Right ventricle myocardium inferior (tissue), 1 donor: Measurements from ENCODE around the gene C1orf159. TPM values are rescaled to one million over a fixed set of nuclear protein-coding genes. Genes with fewer than 3 reads are reported as not detected.
"Not testable (repeated sequence)": the region's sequence is repeated elsewhere in the genome, so short reads cannot be mapped to it uniquely, and the experiment has no call there.

Source experiments
- ATAC-seq: fragments of 200-7000 bp; cut with Tn5 transposase; one replicate; pipeline ENCODE4 v1.9.1; 2020; ENCODE audit warnings: mild to moderate bottlenecking, moderate library complexity
- DNase-seq: peaks from one replicate; pipeline ENCODE4 v3.0.0; 2021; ENCODE audit errors: missing footprints
- intact Hi-C: fragments of 100-400 bp; cut with DNase I; formaldehyde crosslinking; loops from one replicate; pipeline ENCODE4 v1.11.0; 2022
- total RNA-seq: library from RNA; stranded (reverse); fragmentation: NEBNext Ultra II Directional; extraction: Animal tissue kit (Norgen Biotek cat#: 25700); gene quantifications from one replicate; pipeline ENCODE4 v1.2.1, GENCODE V29; 2021
- donor health status: DM: no; HTN: yes; CAD: no; lungs with severe emphysema.

C1orf159 gene
- total RNA-seq, 1 donor from 2014 or later = 2.9 TPM

- intact Hi-C loops, ATAC-seq, DNase-seq: not testable (repeated sequence)
These were observed 36.5 kb upstream of the C1orf159 start for GRCh38 chr1:1152431-1152830.

GRCh38 chr1:1151306-1151705 lies 35.4 kb upstream of the C1orf159 start:
- ATAC-seq (no peak), DNase-seq (no peak)
- intact Hi-C loops = no loop called here

- no peak for ATAC-seq
- no peak for DNase-seq
- intact Hi-C loops = no loop called here
These were observed 34.2 kb upstream of the C1orf159 start for GRCh38 chr1:1150100-1150499.

DNA sequence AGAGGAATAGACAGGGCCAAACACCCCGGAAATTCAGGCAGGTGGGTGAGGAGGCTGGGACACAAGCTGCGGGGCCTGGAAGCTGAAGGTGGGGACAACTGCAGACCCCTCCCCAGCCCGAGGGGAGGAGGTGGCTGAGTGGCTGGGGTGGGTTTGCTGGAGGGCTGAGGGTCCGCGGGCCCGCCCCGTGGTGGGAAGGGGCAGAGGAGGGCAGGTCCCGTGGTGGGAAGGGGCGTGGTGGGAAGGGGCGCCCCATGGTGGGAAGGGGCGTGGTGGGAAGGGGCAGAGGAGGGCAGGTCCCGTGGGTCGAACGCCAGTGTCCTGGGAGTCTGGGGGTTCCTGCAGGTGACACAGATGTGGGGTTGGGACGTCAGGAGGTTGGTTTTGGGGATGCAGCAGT lies 33.5 kb upstream of the C1orf159 start:
- DNase-seq = no peak
- ATAC-seq = no peak
- intact Hi-C loops = no loop called here

DNA sequence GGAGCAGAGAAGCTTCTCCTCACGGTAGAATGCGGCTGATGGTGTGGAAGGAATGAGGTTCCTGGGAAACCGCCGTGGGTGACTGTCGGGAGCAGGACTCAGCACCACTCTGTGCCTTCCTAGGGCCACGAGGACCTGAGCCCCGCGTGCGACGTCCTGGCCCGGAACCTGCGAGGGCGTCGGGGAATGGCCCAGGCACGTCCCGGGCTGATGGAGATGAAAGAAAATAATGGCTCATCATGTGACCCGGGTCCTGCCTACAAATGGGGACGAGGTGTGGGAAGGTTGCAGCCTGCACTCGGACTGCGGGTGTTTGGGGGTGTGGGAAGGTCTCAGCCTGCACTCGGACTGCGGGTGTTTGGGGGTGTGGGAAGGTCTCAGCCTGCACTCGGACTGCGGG lies 32.7 kb upstream of the C1orf159 start:
- intact Hi-C loops = no loop called here
- no peak for DNase-seq
- ATAC-seq = no peak

GRCh38 chr1:1148061-1148460 lies 32.2 kb upstream of the C1orf159 start:
- no peak for DNase-seq
- ATAC-seq = no peak
- intact Hi-C loops = no loop called here

DNA sequence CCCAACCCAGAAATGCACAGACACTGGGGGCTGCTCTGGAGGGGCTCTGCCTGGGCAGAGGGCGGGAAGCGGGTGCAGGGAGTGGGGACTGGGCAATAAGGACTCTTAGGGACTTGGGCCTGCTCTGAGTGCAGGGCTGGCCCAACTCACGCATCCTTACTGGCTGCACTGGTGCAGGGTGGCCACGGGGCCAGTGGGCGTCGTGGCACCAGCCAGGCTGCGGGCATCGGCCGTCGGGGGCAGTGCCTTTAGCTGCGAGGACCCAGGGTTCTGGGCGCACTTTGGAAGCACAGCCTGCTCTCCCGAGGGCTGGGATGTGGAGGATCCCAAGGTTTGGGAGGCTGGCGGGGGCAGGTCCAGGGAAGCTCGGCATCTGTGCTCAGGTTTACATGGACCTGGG lies 30.7 kb upstream of the C1orf159 start:
- intact Hi-C loops = no loop called here
- no peak for ATAC-seq
- no peak for DNase-seq

DNA sequence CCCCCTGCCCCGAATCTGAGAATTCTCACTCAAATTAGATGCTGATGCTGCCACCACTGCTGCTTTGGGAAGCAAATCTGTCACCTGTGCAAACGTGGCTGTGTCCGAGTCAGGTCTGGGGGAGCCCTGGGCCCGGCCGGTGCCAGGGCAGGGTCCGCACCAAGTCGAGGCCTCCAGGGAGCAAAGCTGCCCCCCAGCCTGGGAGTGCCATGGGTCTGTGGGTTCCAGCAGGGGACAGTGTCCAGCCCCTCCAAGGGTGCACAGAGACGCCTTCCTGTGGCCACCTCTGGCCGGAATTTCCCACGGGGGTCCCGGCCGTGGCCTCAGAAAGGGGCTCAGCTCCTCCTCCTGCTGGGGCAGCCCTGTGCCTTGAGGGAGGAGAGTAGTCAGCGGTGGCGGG lies 30.1 kb upstream of the C1orf159 start:
- intact Hi-C loops = no loop called here
- ATAC-seq (no peak), DNase-seq (no peak)

- intact Hi-C loops = no loop called here
- ATAC-seq (no peak), DNase-seq (no peak)
These were observed 29.6 kb upstream of the C1orf159 start for GRCh38 chr1:1145547-1145914.

GRCh38 chr1:1144843-1145546 lies 29.1 kb upstream of the C1orf159 start:
- DNase-seq (no peak), ATAC-seq (no peak)
- intact Hi-C loops = no loop called here

DNA sequence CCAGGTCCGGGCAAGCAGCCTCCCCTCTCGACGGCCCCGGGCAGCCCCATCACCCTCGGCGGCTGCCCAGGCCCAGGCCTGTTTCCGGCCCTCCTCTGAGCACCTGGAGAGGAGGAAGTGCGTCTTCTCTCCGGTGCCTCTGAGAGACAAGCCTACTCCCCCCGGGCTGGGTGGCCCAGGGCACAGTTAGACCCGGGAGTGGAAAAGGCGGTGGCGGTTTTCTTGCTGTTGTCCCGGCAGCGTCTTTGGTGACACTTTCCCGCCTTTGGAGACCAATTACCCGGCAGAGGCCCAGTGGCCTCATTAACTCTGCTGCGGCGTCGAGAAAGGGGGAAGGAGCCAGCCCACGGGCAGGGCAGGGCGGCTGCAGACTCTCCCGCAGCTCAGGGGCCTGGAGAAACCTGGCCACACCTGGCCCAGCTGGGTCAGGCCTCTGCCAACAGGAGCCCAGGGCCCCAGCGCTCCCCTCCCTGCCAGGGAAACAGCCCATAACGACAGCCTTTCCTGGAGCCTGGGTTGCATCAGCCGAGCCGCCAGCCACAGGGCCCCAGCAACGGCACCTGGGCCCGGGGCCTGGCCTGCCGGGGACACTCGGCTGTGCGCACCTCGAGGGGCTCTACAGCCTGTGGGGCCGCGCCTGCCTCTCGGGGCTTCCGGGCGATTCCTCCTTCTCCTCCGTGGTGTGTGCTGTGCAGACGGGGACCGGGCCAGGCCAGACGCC lies 28.4 kb upstream of the C1orf159 start:
- ATAC-seq (no peak), DNase-seq (no peak)
- intact Hi-C loops = no loop called here

GRCh38 chr1:1143636-1144035 lies 27.7 kb upstream of the C1orf159 start:
- intact Hi-C loops = no loop called here
- DNase-seq (no peak), ATAC-seq (no peak)

- no peak for DNase-seq
- intact Hi-C loops = no loop called here
- ATAC-seq = no peak
These were observed 27.0 kb upstream of the C1orf159 start for GRCh38 chr1:1142844-1143243.

DNA sequence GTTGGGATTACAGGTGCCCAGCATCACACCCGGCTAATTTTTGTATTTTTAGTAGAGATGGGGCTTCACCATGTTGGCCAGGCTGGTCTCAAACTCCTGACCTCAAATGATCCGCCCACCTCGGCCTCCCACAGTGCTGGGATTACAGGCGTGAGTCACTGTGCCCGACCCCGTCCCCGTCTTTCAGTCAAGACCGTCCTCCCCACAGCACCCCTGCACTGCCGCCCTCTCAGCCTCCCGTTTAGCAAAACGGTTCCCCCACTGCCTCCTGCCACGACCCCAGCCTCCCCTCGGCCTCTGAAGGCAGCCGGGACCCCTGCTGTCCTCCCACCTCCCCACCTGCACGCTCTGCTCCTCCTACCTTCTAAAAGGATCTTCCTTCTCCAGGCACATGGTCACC lies 26.5 kb upstream of the C1orf159 start:
- ATAC-seq, intact Hi-C loops, DNase-seq: not testable (repeated sequence)

DNA sequence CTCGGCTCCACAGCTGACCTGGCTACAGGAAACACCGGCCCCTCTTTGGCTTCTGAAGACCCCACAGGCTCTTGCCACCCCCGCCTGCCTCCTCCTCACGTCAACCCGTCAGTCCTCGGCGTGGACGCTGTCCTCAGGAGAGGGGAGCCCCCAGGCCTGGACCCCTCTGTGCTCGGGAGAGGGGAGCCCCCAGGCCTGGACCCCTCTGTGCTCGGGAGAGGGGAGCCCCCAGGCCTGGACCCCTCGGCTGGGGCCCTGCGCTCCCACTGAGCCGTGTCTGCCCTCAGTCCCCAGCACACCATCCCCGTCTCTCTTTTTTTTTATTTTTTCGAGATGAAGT lies 26.0 kb upstream of the C1orf159 start:
- no peak for DNase-seq
- intact Hi-C loops = no loop called here
- no peak for ATAC-seq

GRCh38 chr1:1141244-1141910 lies 25.5 kb upstream of the C1orf159 start:
- DNase-seq (no peak), ATAC-seq (no peak)
- intact Hi-C loops = no loop called here

- no peak for DNase-seq
- intact Hi-C loops = no loop called here
- ATAC-seq = no peak
These were observed 24.8 kb upstream of the C1orf159 start for GRCh38 chr1:1140673-1141072.

- ATAC-seq (no peak), DNase-seq (no peak)
- intact Hi-C loops = no loop called here
These were observed 21.6 kb upstream of the C1orf159 start for GRCh38 chr1:1137256-1138045.

- DNase-seq (no peak), ATAC-seq (no peak)
- intact Hi-C loops = no loop called here
These were observed 20.8 kb upstream of the C1orf159 start for GRCh38 chr1:1136547-1137230.
